ENCODE measurements around the gene NDUFAB1. TPM values are rescaled to one million over a fixed set of nuclear protein-coding genes. Genes with fewer than 3 reads are reported as not detected.

Gene NDUFAB1
- total RNA-seq, 1 experiment from 2014 or later, result 166 TPM

DNA sequence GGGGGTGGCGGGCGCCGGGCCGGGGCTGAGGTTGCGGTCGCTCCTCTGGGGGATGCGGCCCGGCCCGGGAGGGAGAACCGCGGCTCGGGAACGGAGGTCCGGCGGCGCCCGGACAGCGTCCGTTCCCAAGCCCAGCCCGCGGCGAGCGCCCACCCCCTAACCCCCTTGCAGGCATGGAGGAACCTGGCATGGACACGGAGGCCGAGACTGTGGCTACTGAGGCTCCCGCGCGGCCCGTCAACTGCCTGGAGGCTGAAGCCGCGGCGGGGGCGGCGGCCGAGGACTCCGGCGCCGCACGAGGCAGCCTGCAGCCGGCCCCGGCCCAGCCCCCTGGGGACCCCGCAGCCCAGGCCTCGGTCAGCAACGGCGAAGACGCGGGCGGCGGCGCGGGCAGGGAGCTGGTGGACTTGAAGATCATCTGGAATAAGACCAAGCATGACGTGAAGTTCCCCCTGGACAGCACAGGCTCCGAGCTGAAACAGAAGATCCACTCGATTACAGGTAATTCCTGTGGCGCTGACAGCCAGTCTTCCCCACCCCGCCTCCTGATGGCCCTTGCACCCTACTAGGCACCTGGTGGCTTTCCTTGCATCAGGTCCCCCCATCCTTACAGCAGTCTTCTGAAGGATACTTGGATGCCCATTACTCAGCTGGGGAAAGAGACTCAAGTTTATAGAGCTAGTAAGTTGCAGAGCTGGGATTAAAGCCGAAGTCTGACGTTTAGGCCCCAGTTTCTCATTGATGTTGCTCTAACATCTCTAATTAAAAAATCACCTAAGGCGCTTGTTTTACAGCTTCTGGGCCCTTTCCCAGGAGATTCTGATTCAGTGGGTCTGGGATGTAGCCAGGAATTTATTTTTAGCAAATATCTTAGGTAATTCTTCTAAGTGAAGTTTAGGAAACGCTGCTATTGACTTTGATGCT, 38.1 kb downstream of the NDUFAB1 start:
- intact Hi-C loops (cut with micrococcal nuclease; ENCODE audit: unreplicated experiment), result no loop called here
- TF ChIP-seq, protein P1, sequence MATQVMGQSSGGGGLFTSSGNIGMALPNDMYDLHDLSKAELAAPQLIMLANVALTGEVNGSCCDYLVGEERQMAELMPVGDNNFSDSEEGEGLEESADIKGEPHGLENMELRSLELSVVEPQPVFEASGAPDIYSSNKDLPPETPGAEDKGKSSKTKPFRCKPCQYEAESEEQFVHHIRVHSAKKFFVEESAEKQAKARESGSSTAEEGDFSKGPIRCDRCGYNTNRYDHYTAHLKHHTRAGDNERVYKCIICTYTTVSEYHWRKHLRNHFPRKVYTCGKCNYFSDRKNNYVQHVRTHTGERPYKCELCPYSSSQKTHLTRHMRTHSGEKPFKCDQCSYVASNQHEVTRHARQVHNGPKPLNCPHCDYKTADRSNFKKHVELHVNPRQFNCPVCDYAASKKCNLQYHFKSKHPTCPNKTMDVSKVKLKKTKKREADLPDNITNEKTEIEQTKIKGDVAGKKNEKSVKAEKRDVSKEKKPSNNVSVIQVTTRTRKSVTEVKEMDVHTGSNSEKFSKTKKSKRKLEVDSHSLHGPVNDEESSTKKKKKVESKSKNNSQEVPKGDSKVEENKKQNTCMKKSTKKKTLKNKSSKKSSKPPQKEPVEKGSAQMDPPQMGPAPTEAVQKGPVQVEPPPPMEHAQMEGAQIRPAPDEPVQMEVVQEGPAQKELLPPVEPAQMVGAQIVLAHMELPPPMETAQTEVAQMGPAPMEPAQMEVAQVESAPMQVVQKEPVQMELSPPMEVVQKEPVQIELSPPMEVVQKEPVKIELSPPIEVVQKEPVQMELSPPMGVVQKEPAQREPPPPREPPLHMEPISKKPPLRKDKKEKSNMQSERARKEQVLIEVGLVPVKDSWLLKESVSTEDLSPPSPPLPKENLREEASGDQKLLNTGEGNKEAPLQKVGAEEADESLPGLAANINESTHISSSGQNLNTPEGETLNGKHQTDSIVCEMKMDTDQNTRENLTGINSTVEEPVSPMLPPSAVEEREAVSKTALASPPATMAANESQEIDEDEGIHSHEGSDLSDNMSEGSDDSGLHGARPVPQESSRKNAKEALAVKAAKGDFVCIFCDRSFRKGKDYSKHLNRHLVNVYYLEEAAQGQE (IDR thresholded peaks at IDR 0.05; ENCODE audit: insufficient read depth in 1 of 2, low read depth in 2 of 2, low read length in 1 of 2), result no peak
- no peak for TF ChIP-seq TCF7L2 (IDR thresholded peaks at IDR 0.05; ENCODE audit: low read depth, low read length)
- no peak for TF ChIP-seq SIN3A (IDR thresholded peaks at IDR 0.05; ENCODE audit: borderline replicate concordance, insufficient read depth, low read depth, low read length)
- TF ChIP-seq, protein P2, sequence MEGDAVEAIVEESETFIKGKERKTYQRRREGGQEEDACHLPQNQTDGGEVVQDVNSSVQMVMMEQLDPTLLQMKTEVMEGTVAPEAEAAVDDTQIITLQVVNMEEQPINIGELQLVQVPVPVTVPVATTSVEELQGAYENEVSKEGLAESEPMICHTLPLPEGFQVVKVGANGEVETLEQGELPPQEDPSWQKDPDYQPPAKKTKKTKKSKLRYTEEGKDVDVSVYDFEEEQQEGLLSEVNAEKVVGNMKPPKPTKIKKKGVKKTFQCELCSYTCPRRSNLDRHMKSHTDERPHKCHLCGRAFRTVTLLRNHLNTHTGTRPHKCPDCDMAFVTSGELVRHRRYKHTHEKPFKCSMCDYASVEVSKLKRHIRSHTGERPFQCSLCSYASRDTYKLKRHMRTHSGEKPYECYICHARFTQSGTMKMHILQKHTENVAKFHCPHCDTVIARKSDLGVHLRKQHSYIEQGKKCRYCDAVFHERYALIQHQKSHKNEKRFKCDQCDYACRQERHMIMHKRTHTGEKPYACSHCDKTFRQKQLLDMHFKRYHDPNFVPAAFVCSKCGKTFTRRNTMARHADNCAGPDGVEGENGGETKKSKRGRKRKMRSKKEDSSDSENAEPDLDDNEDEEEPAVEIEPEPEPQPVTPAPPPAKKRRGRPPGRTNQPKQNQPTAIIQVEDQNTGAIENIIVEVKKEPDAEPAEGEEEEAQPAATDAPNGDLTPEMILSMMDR (IDR thresholded peaks at IDR 0.05), result no peak
- TF ChIP-seq POLR2AphosphoS5 (IDR thresholded peaks at IDR 0.05; ENCODE audit: low read depth, low read length), result no peak
- BruUV-seq (replicated peaks), result no TSS peak
- Histone ChIP-seq H3K27ac (ENCODE audit: low read length) (peak overlapping the region; percentile 89), H3K4me1 (ENCODE audit: control insufficient read depth, insufficient read depth, low read length) (peaks cover 10% of the 10 kb centered on the region; the same call in 1 of the 2 replicates), H3K4me3 (ENCODE audit: low read depth in 2 of 2, low read length in 2 of 2) (peak overlapping the region; percentile 85), H3K27me3 (ENCODE audit: control insufficient read depth, insufficient read depth, low read length) (no peaks in the 10 kb centered on the region), H3K36me3 (ENCODE audit: control insufficient read depth, insufficient read depth, low read length) (peaks cover 20% of the 10 kb centered on the region), H3K9me3 (ENCODE audit: control insufficient read depth, insufficient read depth, low read depth, low read length) (no peaks in the 10 kb centered on the region)
- CTCF ChIA-PET, result interaction anchor here (0.5 to 1.6 kb wide), 5 partner anchors 17 to 67 kb away, joined by 3 to 8 read pairs (median 3); no protein-coding TSS in a partner anchor
- ATAC-seq (peak; percentile 33), DNase-seq (ENCODE audit: low read depth, low spot score) (no peak)
- in situ Hi-C loops (cut with HindIII; ENCODE audit: low pct_unique_long_range_greater_than_20kb, low sequenced_read_pairs), result no loop called here
- POLR2A ChIA-PET, result interaction anchor here (0.6 to 0.7 kb wide), 3 partner anchors 68 to 206 kb away, joined by 3 to 7 read pairs (median 5); no protein-coding TSS in a partner anchor

DNA sequence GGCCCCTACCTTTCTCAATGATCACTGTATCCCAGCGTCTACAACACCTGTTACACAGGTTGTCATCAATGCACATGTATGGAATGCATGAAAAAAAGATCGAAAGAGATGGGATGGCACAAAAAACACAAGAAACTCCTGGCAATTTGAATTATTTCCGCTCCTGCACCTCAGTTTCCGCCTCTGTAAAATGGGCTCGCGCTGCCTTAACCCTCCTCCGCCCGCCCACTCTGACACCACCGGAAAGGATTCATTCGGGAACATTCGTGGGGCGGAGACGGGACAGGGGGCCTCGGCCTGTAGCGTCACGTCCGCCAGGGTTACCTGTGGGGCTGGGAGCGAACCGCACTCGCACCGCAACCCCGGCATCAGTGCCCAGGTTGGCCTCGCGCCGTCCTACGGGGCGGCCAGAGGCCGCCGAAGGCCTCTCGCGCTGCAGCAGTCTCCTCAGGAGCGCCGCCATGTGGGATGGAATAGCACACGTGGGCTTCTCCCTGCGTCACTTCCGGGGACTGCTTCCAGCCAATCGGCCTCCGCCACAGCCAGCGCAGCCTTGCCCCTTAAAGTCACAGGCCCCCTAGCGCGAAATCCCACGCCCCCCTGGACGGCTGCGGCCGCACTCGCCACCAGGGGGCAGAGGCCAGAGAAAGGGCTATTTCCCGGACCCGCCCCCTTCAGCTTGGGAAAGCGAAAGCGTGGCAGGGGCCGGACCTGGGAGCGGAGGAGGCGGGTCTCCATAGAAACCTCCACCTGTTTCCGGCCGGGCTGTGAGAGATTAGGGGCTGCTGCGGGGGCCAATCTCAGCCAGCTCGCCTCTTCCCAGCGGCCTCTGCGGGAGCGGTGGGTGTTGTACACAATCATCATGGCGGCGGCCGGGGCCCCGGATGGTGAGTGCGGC, 39.0 kb downstream of the NDUFAB1 start, which contains the start of the genes EARS2 and UBFD1:
EARS2 (minus strand) TSS at position 470 of the 898 bp plus-strand sequence; CDS start at position 463, 7 bp downstream.
UBFD1 (plus strand) TSS at position 847 of the 898 bp plus-strand sequence; CDS start at position 863, 16 bp downstream.
- no peaks in the 10 kb centered on the region for H3K27me3 ChIP-seq (ENCODE audit: control insufficient read depth, insufficient read depth, low read length)
- no peaks in the 10 kb centered on the region for H3K9me3 ChIP-seq (ENCODE audit: control insufficient read depth, insufficient read depth, low read depth, low read length)
- H3K27ac ChIP-seq (ENCODE audit: low read length), result peak within 1 kb of the TSS; percentile 92
- peak; percentile 92 for DNase-seq (ENCODE audit: low read depth, low spot score)
- H3K4me3 ChIP-seq (ENCODE audit: low read depth in 2 of 2, low read length in 2 of 2), result peak within 1 kb of the TSS; percentile 85
- ATAC-seq, result peak; percentile 97
- TF ChIP-seq, protein P1 (IDR thresholded peaks at IDR 0.05; ENCODE audit: insufficient read depth in 1 of 2, low read depth in 2 of 2, low read length in 1 of 2), result no peak
- TF ChIP-seq, protein P2 (IDR thresholded peaks at IDR 0.05), result peak; percentile 97
- TF ChIP-seq POLR2AphosphoS5 (IDR thresholded peaks at IDR 0.05; ENCODE audit: low read depth, low read length) (peak; percentile 85), SIN3A (IDR thresholded peaks at IDR 0.05; ENCODE audit: borderline replicate concordance, insufficient read depth, low read depth, low read length) (peak; percentile 87; the same call in 1 of the 2 replicates), TCF7L2 (IDR thresholded peaks at IDR 0.05; ENCODE audit: low read depth, low read length) (no peak)
- CTCF ChIA-PET, result interaction anchor here (0.5 to 1.0 kb wide), 4 partner anchors 16 to 66 kb away, joined by 3 to 8 read pairs (median 3); no protein-coding TSS in a partner anchor
- H3K36me3 ChIP-seq (ENCODE audit: control insufficient read depth, insufficient read depth, low read length), result peaks cover 15% of the 10 kb centered on the region
- intact Hi-C loops (cut with micrococcal nuclease; ENCODE audit: unreplicated experiment) (no loop called here), in situ Hi-C loops (cut with HindIII; ENCODE audit: low pct_unique_long_range_greater_than_20kb, low sequenced_read_pairs) (no loop called here)
- BruUV-seq (replicated peaks), result no TSS peak
- POLR2A ChIA-PET, result interaction anchor here (0.6 to 0.7 kb wide), 2 partner anchors 198 to 205 kb away, joined by 5 to 7 read pairs; no protein-coding TSS in a partner anchor
- H3K4me1 ChIP-seq (ENCODE audit: control insufficient read depth, insufficient read depth, low read length), result peaks cover 10% of the 10 kb centered on the region; the same call in 1 of the 2 replicates

Measured in Panc1 (cell line).